Stimulated activated memory B cell treated with anti-CD40 and anti-IgM and Interleukin-4, amounts not matched to agents 10 μg/mL and 1 μg/mL and 100 μg/mL, for 72 hours (primary cell): ENCODE data around the gene ARL5C.

Source experiments
- ATAC-seq: fragments of 150-1000 bp; cut with Tn5 transposase; 2 replicates; pipeline ENCODE4 v1.10.0; 2021
- H3K27ac Mint-ChIP-seq: one replicate; pipeline ENCODE4 v1.8.0; 2022; ENCODE audit warnings: mild to moderate bottlenecking, mixed read lengths
- H3K27me3 Mint-ChIP-seq: one replicate; pipeline ENCODE4 v1.8.0; 2022; ENCODE audit warnings: mixed read lengths
- H3K36me3 Mint-ChIP-seq: one replicate; pipeline ENCODE4 v1.8.0; 2022; ENCODE audit warnings: mixed read lengths
- H3K4me1 Mint-ChIP-seq: one replicate; pipeline ENCODE4 v1.8.0; 2022; ENCODE audit warnings: mixed read lengths
- H3K4me3 Mint-ChIP-seq: one replicate; pipeline ENCODE4 v1.8.0; 2022; ENCODE audit warnings: mild to moderate bottlenecking, moderate library complexity, mixed read lengths
- H3K9me3 Mint-ChIP-seq: one replicate; pipeline ENCODE4 v1.8.0; 2022; ENCODE audit warnings: mixed read lengths

The ARL5C gene, protein sequence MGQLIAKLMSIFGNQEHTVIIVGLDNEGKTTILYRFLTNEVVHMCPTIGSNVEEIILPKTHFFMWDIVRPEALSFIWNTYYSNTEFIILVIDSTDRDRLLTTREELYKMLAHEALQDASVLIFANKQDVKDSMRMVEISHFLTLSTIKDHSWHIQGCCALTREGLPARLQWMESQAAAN

DNA sequence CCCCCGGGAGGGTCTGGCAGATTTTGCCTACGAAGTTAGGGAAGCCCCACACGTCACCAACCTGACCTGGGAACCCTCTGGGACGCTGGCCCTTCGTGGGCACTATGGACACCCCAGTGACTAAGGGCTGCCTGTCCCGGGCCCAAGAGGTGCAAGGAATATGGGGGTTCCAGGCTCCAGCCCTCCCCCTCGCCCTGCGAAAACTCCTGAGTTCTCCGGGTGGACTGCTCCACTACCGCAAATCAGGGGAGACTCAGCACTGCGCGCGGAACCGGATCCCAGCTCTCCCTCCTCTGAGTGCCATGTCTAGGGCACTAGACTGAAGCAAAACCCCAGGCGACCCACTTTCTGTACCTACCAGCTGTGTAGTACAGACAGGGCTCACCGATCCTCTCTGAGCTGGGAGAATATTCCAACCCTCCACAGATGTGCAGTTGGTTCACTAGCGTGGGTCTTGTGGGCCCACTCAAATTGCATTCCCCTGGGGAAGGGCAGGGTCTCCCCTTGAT is at the start of gene ARL5C:
Gene ARL5C (minus strand): TSS at position 321 of the 509 bp plus-strand sequence. CDS start 401 bp downstream, outside the sequence.
- peak within 1 kb of the TSS; percentile 12 for H3K27ac Mint-ChIP-seq
- no peak for ATAC-seq
- peaks cover 80% of the 10 kb centered on the region for H3K27me3 Mint-ChIP-seq
- H3K36me3 Mint-ChIP-seq = no peaks in the 10 kb centered on the region
- H3K4me1 Mint-ChIP-seq = peaks cover 27% of the 10 kb centered on the region
- H3K4me3 Mint-ChIP-seq = peak within 1 kb of the TSS; percentile 81
- no peaks in the 10 kb centered on the region for H3K9me3 Mint-ChIP-seq

DNA sequence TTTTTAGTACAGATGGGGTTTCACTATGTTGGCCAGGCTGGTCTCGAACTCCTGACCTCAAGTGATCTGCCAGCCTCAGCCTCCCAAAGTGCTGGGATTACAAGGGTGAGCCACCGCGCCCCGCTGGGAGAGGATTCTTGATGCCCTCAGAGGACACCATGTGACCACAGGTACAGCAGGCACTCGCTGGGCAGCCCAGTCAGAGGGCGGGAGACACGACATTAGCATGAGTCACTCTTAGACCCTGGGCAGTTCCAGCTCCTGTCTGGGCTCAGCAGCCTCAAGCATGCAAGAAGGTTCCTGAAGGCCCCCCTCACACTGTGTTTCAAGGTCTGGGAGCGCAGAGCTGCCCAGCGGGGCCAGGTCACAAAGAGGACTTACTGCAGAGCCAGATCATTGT is 47.9 kb upstream of the ARL5C start:
- Mint-ChIP-seq H3K27me3 (peaks cover 65% of the 10 kb centered on the region), H3K9me3 (no peaks in the 10 kb centered on the region), H3K4me1 (peaks cover 24% of the 10 kb centered on the region), H3K4me3 (no peak overlapping the region), H3K27ac (no peak overlapping the region), H3K36me3 (no peaks in the 10 kb centered on the region)
- no peak for ATAC-seq

DNA sequence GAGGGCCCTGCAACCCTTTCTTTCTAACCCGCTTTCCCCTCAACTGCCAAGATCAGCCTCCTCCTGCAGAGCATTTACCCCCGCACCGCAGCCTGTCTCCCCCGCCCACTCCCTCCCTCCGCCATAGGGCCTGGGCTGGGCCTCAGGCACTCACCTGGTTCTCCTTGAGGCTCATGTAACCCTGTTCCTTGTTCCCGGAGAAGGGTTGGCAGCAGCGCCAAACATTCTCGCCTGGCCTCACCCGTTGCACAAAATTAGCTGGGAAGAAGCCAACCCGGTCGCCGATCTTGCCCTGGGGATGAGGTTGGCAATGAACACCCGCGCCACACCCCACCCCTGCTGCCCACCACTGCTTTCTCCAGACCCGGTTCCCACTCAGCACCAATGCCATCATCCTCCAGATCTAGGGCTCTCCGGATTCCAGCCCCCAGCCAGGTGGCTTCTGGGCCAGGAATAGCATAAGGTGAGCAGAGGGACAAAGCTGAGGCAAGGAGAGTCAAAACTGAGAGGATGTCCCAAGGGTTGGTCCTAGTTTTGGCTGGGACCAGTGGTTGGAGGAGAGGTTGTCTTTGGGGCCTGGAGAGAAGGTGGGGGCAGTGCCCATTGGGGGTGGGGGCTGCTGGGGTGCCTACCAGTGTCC is 47.0 kb upstream of the ARL5C start:
- ATAC-seq = no peak
- Mint-ChIP-seq H3K27me3 (peaks cover 63% of the 10 kb centered on the region), H3K4me3 (no peak overlapping the region), H3K36me3 (no peaks in the 10 kb centered on the region), H3K27ac (no peak overlapping the region), H3K9me3 (no peaks in the 10 kb centered on the region), H3K4me1 (peaks cover 29% of the 10 kb centered on the region)

DNA sequence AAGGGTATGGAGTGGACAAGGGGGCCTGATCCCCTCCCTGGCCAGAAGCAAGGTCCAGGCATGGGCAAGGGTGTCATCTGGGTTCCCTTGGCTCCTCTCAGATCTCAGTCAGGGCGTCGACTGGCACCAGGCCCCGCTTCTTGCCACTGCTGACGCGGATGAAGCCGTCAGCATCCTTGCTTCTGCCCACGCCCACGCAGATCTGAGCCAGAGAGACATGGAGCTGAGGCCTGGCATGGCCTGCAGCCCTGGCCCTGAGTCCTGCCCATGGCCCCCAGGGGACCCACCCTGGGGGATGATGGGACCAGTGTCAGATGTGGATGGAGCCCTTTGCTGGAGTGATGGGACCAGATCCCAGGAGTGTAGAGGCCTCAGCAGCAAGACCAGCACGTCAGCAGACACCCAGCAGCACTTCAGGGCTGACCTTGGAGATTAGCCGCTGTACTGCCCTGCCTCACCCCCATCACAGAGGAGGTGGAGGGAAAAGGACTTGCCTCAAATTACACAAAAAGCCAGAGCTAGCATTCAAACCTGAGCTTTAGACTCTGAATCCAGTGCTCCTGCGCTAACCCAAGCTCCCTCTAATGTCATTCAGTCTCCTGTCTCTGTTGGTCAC is 46.3 kb upstream of the ARL5C start:
- no peak overlapping the region for H3K27ac Mint-ChIP-seq
- H3K4me3 Mint-ChIP-seq = no peak overlapping the region
- H3K27me3 Mint-ChIP-seq = peaks cover 61% of the 10 kb centered on the region
- no peak for ATAC-seq
- H3K4me1 Mint-ChIP-seq = peaks cover 30% of the 10 kb centered on the region
- no peaks in the 10 kb centered on the region for H3K36me3 Mint-ChIP-seq
- H3K9me3 Mint-ChIP-seq = no peaks in the 10 kb centered on the region

DNA sequence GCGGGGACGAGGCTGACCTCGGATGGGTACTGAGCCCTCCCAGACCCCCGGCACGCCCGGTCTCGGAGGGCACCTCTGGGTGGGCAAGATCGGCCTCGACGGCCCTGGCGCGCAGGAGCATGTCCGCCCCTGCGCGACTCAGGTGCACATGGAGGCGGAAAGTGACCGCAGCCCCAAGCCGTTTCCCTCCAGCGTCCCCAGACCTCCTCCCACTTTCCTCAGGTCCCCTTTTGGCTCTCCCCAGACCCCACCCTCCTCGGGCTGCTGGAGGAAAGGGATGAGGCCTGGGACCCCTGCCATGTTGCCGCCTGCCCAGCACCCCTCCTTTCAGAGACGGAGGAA is 44.1 kb upstream of the ARL5C start:
- H3K27ac Mint-ChIP-seq = peak overlapping the region; percentile 64
- peaks cover 40% of the 10 kb centered on the region for H3K4me1 Mint-ChIP-seq
- peak overlapping the region; percentile 62 for H3K4me3 Mint-ChIP-seq
- peaks cover 38% of the 10 kb centered on the region for H3K27me3 Mint-ChIP-seq
- H3K36me3 Mint-ChIP-seq = peaks cover 2% of the 10 kb centered on the region
- ATAC-seq = no peak
- H3K9me3 Mint-ChIP-seq = no peaks in the 10 kb centered on the region

DNA sequence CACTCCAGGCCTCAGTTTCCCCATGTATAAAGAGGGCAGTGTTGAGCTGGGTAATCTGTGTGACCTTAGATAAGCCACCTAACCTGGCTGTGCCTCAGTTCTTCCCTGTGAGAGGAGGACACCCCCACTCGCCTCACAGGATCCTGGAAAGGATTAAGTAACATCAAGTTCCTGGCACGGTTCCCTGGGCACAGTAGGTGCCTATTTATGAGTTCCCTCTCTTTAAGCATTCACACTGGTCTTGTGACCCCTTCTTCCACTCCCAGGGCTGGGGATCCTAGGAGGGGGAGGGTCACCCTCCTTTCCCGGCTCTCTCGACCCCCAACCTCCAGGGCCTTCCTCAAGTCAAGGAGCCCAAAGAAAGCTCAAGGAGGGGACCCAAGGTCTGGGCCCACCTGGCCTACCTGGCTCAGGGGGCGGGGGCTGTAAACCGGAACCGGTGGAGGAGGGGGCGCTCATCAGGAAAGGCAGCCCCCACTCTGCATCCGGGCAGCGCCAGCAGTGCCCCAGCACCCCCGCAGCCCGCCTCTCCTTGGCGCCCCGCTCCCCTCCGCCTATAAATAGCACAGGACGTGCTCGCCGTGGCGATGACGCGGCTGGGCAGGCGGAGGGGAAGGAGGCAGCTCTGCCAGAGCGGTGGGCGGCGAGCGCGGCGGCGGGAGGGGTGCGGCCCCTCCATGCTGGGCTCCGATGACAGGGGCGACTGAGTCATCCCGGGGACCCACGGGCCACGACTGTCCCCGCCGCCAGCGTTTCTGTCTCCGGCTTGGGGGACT is 43.5 kb upstream of the ARL5C start:
- peaks cover 7% of the 10 kb centered on the region for H3K36me3 Mint-ChIP-seq
- peak; percentile 42 for ATAC-seq
- H3K27me3 Mint-ChIP-seq = peaks cover 33% of the 10 kb centered on the region
- peaks cover 46% of the 10 kb centered on the region for H3K4me1 Mint-ChIP-seq
- H3K27ac Mint-ChIP-seq = peak overlapping the region; percentile 64
- H3K4me3 Mint-ChIP-seq = peak overlapping the region; percentile 62
- H3K9me3 Mint-ChIP-seq = no peaks in the 10 kb centered on the region

DNA sequence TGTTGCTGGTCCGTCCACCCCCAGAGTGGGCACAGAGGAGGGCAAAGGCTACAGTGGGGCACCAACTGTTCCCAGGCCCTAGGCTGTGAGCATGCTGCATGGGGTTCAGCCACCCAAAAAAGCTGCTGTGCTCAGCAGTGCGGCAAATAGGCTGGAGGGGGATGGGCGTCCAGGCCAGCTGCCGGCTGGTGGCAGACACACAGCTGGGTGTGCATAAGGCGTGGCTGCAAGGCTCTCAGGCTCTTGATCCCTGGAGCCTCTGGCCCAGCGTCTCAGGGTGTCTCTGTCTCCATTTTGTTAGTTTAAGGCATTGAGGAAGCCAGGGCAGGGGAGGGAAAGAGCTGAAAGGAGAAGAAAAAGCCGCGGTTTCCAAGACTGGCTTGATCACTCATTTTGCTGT is 42.9 kb upstream of the ARL5C start:
- peak overlapping the region; percentile 36 for H3K4me3 Mint-ChIP-seq

DNA sequence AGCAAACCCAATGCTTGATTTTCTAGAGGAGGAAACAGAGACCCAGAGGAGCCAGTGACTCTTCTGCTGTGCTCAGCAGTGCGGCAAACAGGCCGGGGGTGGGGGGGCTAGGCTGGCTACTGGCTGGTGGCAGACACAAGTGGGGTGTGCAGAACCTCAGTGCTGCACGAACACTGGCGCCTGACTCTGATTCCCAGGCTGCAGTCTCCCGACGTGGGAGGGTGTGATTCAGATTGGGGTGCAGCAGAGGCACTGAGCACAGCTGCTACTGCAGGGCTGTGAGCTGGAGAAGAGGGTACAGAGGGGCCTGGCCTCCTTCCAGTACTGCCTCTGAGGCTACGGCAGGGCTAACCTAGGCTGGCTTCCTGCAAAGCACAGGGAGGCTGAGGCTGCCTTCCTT is 42.2 kb upstream of the ARL5C start:
- Mint-ChIP-seq H3K27me3 (peaks cover 20% of the 10 kb centered on the region), H3K36me3 (peaks cover 19% of the 10 kb centered on the region), H3K27ac (peak overlapping the region; percentile 47), H3K9me3 (no peaks in the 10 kb centered on the region), H3K4me1 (peaks cover 58% of the 10 kb centered on the region), H3K4me3 (no peak overlapping the region)
- ATAC-seq = no peak

More for the DNA sequence above, 42.9 kb upstream of the ARL5C start:
- no peaks in the 10 kb centered on the region for H3K9me3 Mint-ChIP-seq
- H3K36me3 Mint-ChIP-seq = peaks cover 13% of the 10 kb centered on the region
- H3K4me1 Mint-ChIP-seq = peaks cover 52% of the 10 kb centered on the region
- peaks cover 27% of the 10 kb centered on the region for H3K27me3 Mint-ChIP-seq
- ATAC-seq = peak; percentile 83
- H3K27ac Mint-ChIP-seq = peak overlapping the region; percentile 47

DNA sequence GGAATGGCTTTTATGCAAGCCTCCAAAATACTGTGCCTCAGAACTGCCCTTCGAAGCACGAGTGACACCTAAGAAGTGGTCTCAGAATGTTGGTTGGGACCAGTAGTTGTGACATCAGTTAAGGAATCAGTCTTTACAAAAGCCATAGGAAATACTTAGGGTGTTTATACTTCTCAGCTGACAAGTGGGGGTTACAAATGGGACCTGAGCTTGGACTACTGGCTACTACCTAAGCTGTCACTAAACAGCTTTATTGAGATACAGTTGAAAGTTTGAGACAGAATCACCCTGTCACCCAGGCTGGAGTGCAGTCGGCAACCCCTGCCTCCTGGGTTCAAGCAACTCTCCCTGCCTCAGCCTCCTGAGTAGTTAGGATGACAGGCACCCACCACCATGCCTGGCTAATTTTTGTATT is 39.2 kb upstream of the ARL5C start:
- H3K4me1 Mint-ChIP-seq = peaks cover 78% of the 10 kb centered on the region
- peaks cover 4% of the 10 kb centered on the region for H3K27me3 Mint-ChIP-seq
- no peaks in the 10 kb centered on the region for H3K9me3 Mint-ChIP-seq
- no peak for ATAC-seq
- H3K4me3 Mint-ChIP-seq = no peak overlapping the region
- peak overlapping the region; percentile 16 for H3K27ac Mint-ChIP-seq
- peaks cover 46% of the 10 kb centered on the region for H3K36me3 Mint-ChIP-seq

DNA sequence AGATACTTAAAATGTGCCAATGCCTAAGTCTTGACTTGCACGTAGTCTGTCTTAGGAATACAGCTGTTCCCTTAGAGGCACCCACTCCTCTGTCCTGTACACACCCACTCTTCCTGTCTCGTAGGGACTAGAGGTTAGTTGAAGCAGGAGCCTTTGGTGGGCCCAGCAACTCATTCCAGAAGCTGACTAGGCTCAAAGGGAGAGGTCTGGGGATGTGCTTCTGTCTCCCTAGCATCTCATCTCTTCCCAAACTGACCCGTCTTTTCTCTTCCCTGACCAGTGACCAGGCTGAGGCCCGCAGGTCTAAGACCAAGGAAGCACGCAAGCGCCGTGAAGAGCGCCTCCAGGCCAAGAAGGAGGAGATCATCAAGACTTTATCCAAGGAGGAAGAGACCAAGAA is 38.3 kb upstream of the ARL5C start:
- Mint-ChIP-seq H3K36me3 (peaks cover 48% of the 10 kb centered on the region), H3K4me3 (no peak overlapping the region), H3K9me3 (no peaks in the 10 kb centered on the region), H3K27ac (peak overlapping the region; percentile 16), H3K27me3 (no peaks in the 10 kb centered on the region), H3K4me1 (peaks cover 78% of the 10 kb centered on the region)
- ATAC-seq = no peak

DNA sequence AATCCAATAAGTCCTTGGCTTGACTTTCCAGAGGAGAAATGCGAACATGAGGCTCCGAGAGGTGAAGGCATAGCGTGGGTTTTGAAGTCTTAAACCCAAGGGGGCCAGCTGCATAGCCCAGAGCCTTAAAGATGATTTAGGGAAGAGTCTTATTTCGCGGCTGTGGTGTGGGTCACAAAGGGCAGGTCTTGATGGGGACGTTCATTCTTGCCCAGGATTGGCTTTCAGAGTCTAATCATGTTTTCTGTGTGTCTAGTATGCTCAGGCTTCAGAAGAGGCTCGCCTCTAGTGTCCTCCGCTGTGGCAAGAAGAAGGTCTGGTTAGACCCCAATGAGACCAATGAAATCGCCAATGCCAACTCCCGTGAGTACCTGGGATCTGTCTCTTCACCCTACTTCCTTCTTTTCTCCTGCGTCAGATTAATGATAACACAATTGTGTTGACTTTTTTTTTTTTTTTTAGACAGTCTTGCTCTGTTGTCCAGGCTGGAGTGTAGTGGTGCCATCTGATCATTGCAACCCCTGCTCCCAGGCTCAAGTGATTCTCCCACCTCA is 35.1 kb upstream of the ARL5C start:
- Mint-ChIP-seq H3K27ac (peak overlapping the region; percentile 100), H3K4me3 (peak overlapping the region; percentile 96), H3K27me3 (no peaks in the 10 kb centered on the region), H3K9me3 (no peaks in the 10 kb centered on the region), H3K4me1 (peaks cover 61% of the 10 kb centered on the region), H3K36me3 (peaks cover 48% of the 10 kb centered on the region)
- no peak for ATAC-seq

DNA sequence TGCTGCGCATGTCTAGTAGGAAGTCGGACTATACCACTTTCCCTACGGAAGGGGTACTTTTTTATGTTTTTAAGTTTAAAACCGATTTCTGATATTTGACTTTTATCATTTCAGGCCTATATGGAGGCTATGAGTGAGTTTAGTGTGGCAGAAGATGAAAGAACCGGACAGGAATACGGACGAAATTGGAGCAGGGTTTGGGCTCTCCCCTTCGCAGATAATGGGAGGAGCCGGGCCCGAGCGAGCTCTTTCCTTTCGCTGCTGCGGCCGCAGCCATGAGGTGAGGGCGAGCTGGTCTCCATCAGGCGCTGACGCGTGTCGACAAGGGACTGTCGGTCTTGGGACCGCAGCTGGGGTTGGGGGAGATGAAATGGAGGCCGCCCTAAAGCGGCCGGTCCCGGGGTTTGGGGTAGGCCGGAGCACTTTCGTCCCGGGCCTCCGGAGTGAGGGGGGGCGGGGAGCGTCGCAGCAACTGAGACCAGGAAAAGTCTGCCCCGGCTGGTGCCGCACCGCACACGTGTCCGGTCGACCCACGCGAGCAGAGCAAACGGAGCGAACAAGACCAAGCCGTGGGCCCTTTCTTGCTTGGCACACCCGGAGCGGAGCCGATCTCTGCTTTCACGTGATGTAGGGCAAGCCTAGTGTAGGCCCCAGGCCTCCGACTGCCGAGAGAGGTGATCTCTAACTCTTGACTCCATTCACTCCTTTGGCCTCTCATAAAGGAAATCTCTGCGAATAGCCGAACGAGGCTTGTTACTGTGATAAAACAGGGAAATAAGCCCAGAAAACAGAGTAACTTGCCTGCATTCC is 34.3 kb upstream of the ARL5C start, which contains the start of gene RPL19:
Gene RPL19 (plus strand): TSS at position 214 of the 810 bp plus-strand sequence. CDS start 62 bp downstream, at position 276.
- peak within 1 kb of the TSS; percentile 100 for H3K27ac Mint-ChIP-seq
- H3K27me3 Mint-ChIP-seq = no peaks in the 10 kb centered on the region
- peak; percentile 83 for ATAC-seq
- peak within 1 kb of the TSS; percentile 96 for H3K4me3 Mint-ChIP-seq
- no peaks in the 10 kb centered on the region for H3K9me3 Mint-ChIP-seq
- peaks cover 69% of the 10 kb centered on the region for H3K4me1 Mint-ChIP-seq
- peaks cover 48% of the 10 kb centered on the region for H3K36me3 Mint-ChIP-seq

DNA sequence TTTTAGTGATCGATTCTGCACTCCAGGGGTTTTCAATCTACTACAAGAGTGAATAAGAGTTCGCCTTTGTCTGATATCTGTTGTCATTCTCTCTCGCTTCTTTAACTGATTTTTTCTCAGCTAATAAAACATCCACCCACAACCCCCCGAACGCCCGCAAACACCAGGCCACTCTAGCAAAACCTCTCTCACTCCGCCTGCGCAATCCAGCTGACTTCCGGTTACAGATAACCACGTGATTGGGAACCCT is 33.8 kb upstream of the ARL5C start:
- Mint-ChIP-seq H3K36me3 (peaks cover 43% of the 10 kb centered on the region), H3K4me3 (peak overlapping the region; percentile 96), H3K27me3 (no peaks in the 10 kb centered on the region), H3K27ac (peak overlapping the region; percentile 100), H3K4me1 (peaks cover 66% of the 10 kb centered on the region), H3K9me3 (no peaks in the 10 kb centered on the region)
- peak; percentile 79 for ATAC-seq

DNA sequence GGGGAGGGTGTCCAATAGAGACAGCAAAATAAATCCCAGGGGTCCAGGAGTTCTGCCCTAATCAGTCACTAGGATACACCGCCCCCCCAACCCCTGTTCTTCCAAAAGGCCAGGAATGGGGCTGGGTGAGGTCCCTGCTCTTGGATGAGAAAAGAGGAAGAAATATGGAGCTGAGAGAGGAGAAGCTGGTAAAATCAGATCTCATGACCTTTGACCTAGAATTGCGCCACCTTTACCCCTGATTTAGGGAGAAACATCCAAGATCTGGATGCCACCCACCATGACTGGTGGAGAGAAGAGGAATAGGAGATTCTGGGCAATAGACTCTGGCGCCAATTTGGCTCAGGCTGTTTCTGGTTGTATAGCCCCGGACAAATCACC is 32.2 kb upstream of the ARL5C start:
- ATAC-seq = no peak
- peaks cover 29% of the 10 kb centered on the region for H3K36me3 Mint-ChIP-seq
- peak overlapping the region; percentile 65 for H3K27ac Mint-ChIP-seq
- H3K27me3 Mint-ChIP-seq = no peaks in the 10 kb centered on the region
- no peaks in the 10 kb centered on the region for H3K9me3 Mint-ChIP-seq
- peak overlapping the region; percentile 87 for H3K4me3 Mint-ChIP-seq
- peaks cover 52% of the 10 kb centered on the region for H3K4me1 Mint-ChIP-seq
